SK-N-SH (cell line): ENCODE measurements around the gene TTC22. TPM values are rescaled to one million over a fixed set of nuclear protein-coding genes. Genes with fewer than 3 reads are reported as not detected.

Experiments
- CTCF ChIA-PET: fragments of 300-600, 350-600 bp; formaldehyde crosslinking; extraction: SDS; loops from one replicate; lab custom pipeline; 2021; lab: Yijun Ruan, JAX
- POLR2A ChIA-PET: fragments of 350-600 bp; sonication (Branson Sonifier 250); formaldehyde crosslinking; extraction: SDS; loops from one replicate; lab custom pipeline; 2020; ENCODE audit warnings: antibody characterized with exemption, inconsistent platforms; lab: Yijun Ruan, JAX
- DNase-seq: peaks from one replicate; pipeline ENCODE4 v3.0.0; 2012
- H2AFZ ChIP-seq: fragments of 200-600 bp; sonication (generic); 2 replicates; pipeline ENCODE4 v1.8.1; 2016; ENCODE audit warnings: antibody characterized with exemption, mild to moderate bottlenecking, low read depth
- H3F3A ChIP-seq: fragments of 200-600 bp; sonication (generic); replicated peaks from 2 replicates; pipeline ENCODE3; 2016; ENCODE audit warnings: antibody characterized with exemption, mild to moderate bottlenecking; ENCODE audit not compliant: insufficient read depth
- H3K27ac ChIP-seq, 2 experiments: fragments of 200-500 bp in 1 of 2; fragments of 200-600 bp in 1 of 2; sonication (Bioruptor generic) in 1 of 2; sonication (generic), shearing (Covaris generic) in 1 of 2; 2 replicates each; pipeline versions ENCODE4 v1.5.1 to v1.6.1; 2014 to 2016; ENCODE audit warnings: low read depth in 2 of 2, inconsistent platforms in 1 of 2, low read length in 1 of 2, mild to moderate bottlenecking in 1 of 2, mixed read lengths in 1 of 2
- H3K27me3 ChIP-seq: fragments of 200-600 bp; sonication (generic), shearing (Covaris generic); 2 replicates; pipeline ENCODE4 v1.6.1; 2016; ENCODE audit warnings: mixed run types; ENCODE audit not compliant: insufficient read depth
- H3K36me3 ChIP-seq, 2 experiments: fragments of 200-500 bp in 1 of 2; fragments of 200-600 bp in 1 of 2; sonication (Bioruptor generic) in 1 of 2; sonication (generic) in 1 of 2; replicated peaks in 1 of 2; 2 replicates each; pipeline versions ENCODE3 to v1.5.1; 2014 to 2016; ENCODE audit warnings: low read length in 1 of 2, mild to moderate bottlenecking in 1 of 2; ENCODE audit not compliant: insufficient read depth in 2 of 2, control insufficient read depth in 1 of 2
- H3K4me1 ChIP-seq, 2 experiments: fragments of 200-500 bp in 1 of 2; fragments of 200-600 bp in 1 of 2; sonication (Bioruptor generic) in 1 of 2; sonication (generic), shearing (Covaris generic) in 1 of 2; 2 replicates each; pipeline versions ENCODE4 v1.5.1 to v1.6.1; 2014 to 2016; ENCODE audit warnings: low read depth in 1 of 2, low read length in 1 of 2, mixed run types in 1 of 2; ENCODE audit not compliant: insufficient read depth in 2 of 2, control insufficient read depth in 1 of 2
- H3K4me2 ChIP-seq: fragments of 200-600 bp; sonication (generic), shearing (Covaris generic); 2 replicates; pipeline ENCODE4 v1.6.1; 2017; ENCODE audit warnings: mixed run types
- H3K4me3 ChIP-seq, 2 experiments: fragments of 200-500 bp in 1 of 2; fragments of 200-600 bp in 1 of 2; sonication (Bioruptor generic) in 1 of 2; sonication (generic), shearing (Covaris generic) in 1 of 2; 2 replicates each; pipeline versions ENCODE4 v1.5.1 to v1.8.1; 2014 to 2016; ENCODE audit warnings: low read depth in 2 of 2, inconsistent platforms in 1 of 2, low read length in 1 of 2, mild to moderate bottlenecking in 1 of 2, mixed read lengths in 1 of 2, moderate library complexity in 1 of 2
- H3K79me2 ChIP-seq: fragments of 200-600 bp; sonication (generic); 2 replicates; pipeline ENCODE4 v1.8.1; 2017; ENCODE audit warnings: mild to moderate bottlenecking; ENCODE audit not compliant: insufficient read depth
- H3K9ac ChIP-seq: fragments of 200-600 bp; sonication (generic); 2 replicates; pipeline ENCODE4 v1.6.1; 2017; ENCODE audit warnings: mixed run types
- H3K9me2 ChIP-seq: fragments of 200-600 bp; sonication (generic); 2 replicates; pipeline ENCODE4 v1.6.1; 2017; ENCODE audit warnings: mixed run types
- H3K9me3 ChIP-seq: fragments of 200-600 bp; sonication (generic); 2 replicates; pipeline ENCODE4 v1.6.1; 2017; ENCODE audit warnings: mixed run types, mild to moderate bottlenecking, moderate library complexity
- H4K20me1 ChIP-seq: fragments of 200-600 bp; sonication (generic); 2 replicates; pipeline ENCODE4 v1.6.1; 2017; ENCODE audit warnings: mild to moderate bottlenecking, mixed run types; ENCODE audit not compliant: insufficient read depth
- CHD2 ChIP-seq: fragments of 150-350 bp; IDR thresholded peaks from 2 replicates; pipeline ENCODE4 v1.6.1; 2018; ENCODE audit warnings: low read length; ENCODE audit not compliant: partially characterized antibody
- ELF1 ChIP-seq: IDR thresholded peaks from 2 replicates; pipeline ENCODE4 v1.4.0; 2012
- EP300 ChIP-seq, 2 experiments: IDR thresholded peaks; 2 replicates each; pipeline versions ENCODE4 v1.4.0 to v1.6.1; 2012; ENCODE audit warnings: borderline replicate concordance in 1 of 2, low read depth in 1 of 2, low read length in 1 of 2
- EZH2phosphoT487 ChIP-seq: fragments of 200-600 bp; sonication (generic); IDR thresholded peaks from 2 replicates; pipeline ENCODE4 v1.6.1; 2017; ENCODE audit warnings: low read depth, mixed run types, mild to moderate bottlenecking, antibody characterized with exemption, moderate library complexity, borderline replicate concordance
- FOSL2 ChIP-seq: IDR thresholded peaks from 2 replicates; pipeline ENCODE4 v1.4.0; 2012; ENCODE audit warnings: low read depth, mild to moderate bottlenecking, moderate library complexity, borderline replicate concordance
- FOXM1 ChIP-seq: IDR thresholded peaks from 2 replicates; pipeline ENCODE4 v1.4.0; 2012; ENCODE audit warnings: low read depth, mild to moderate bottlenecking
- GABPA ChIP-seq: IDR thresholded peaks from 2 replicates; pipeline ENCODE4 v1.4.0; 2012; ENCODE audit warnings: low read depth, mild to moderate bottlenecking
- IRF3 ChIP-seq: fragments of 150-350 bp; IDR thresholded peaks from 2 replicates; pipeline ENCODE4 v1.6.1; 2016; ENCODE audit warnings: mild to moderate bottlenecking, low read depth, low read length
- JUND ChIP-seq: IDR thresholded peaks from 2 replicates; pipeline ENCODE4 v1.4.0; 2012
- MXI1 ChIP-seq: IDR thresholded peaks from 2 replicates; pipeline ENCODE4 v1.6.1; 2012; ENCODE audit warnings: mild to moderate bottlenecking, low read depth, low read length, improper control_type of control experiment
- NFIC ChIP-seq: IDR thresholded peaks from 2 replicates; pipeline ENCODE4 v1.4.0; 2012; ENCODE audit warnings: borderline replicate concordance
- NRF1 ChIP-seq: IDR thresholded peaks from 2 replicates; pipeline ENCODE4 v1.6.1; 2012; ENCODE audit warnings: low read depth, mild to moderate bottlenecking, low read length
- POLR2AphosphoS5 ChIP-seq: IDR thresholded peaks from 2 replicates; pipeline ENCODE4 v1.6.1; 2012; ENCODE audit warnings: low read depth, low read length
- RAD21 ChIP-seq: IDR thresholded peaks from 2 replicates; pipeline ENCODE4 v1.6.1; 2012; ENCODE audit warnings: mild to moderate bottlenecking, low read length
- RCOR1 ChIP-seq: fragments of 150-350 bp; IDR thresholded peaks from 2 replicates; pipeline ENCODE4 v1.6.1; 2017; ENCODE audit warnings: antibody characterized with exemption, low read length
- RFX5 ChIP-seq: IDR thresholded peaks from 2 replicates; pipeline ENCODE4 v1.6.1; 2012; ENCODE audit warnings: mild to moderate bottlenecking, improper control_type of control experiment, low read length
- RXRA ChIP-seq: IDR thresholded peaks from 2 replicates; pipeline ENCODE4 v1.4.0; 2012; ENCODE audit warnings: low read depth, mild to moderate bottlenecking, borderline replicate concordance
- TAF1 ChIP-seq: IDR thresholded peaks from 2 replicates; pipeline ENCODE4 v1.6.1; 2012; ENCODE audit warnings: low read depth, mild to moderate bottlenecking, low read length, moderate library complexity, borderline replicate concordance
- TCF12 ChIP-seq: IDR thresholded peaks from 2 replicates; pipeline ENCODE4 v1.4.0; 2012
- YY1 ChIP-seq: IDR thresholded peaks from 2 replicates; pipeline ENCODE4 v1.4.0; 2012; ENCODE audit warnings: low read depth, mild to moderate bottlenecking
- ZBTB33 ChIP-seq: IDR thresholded peaks from 2 replicates; pipeline ENCODE4 v1.4.0; 2012; ENCODE audit warnings: low read depth, borderline replicate concordance
- WGBS: methylation state at CpG from one replicate; pipeline ENCODE4 v1.1.6; 2017; ENCODE audit warnings: low lambda C conversion rate; 5-methylcytosine and 5-hydroxymethylcytosine counted together
- polyA plus RNA-seq, 3 experiments: library from polyadenylated mRNA; depleted of rRNA; stranded (reverse); fragments of >200 nt; gene quantifications; 2 replicates each; pipeline ENCODE4 v1.2.3, GENCODE V29; 2012
- TF ChIP-seq, protein P1 (sequence below): IDR thresholded peaks from 2 replicates; pipeline ENCODE4; 2012

Gene TTC22
- polyA plus RNA-seq, 1 of the 3 experiments (the other 2 are of a cell fraction), result not detected

DNA sequence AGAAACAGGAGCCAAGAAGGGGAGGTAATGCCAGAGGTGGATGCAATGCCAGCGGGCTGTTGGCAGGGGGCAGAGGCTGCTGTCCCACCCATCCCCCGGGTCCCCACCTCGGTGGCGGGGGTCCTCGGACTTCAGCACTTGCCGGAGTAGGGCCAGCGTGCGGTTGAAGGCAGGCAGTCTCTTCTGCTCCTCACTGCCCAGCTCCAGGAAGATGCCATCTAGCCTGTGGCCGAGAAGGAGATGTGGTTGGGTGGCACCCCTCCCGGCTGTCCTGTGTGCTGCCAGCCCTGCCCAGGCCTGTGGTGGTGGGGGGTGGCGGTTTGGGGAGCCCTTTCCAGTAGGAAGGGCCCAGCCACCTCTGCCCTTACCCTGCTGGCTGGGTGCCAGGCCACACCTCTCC, 13.5 kb downstream of the TTC22 start:
- Histone ChIP-seq H4K20me1 (no peaks in the 10 kb centered on the region), H3K9ac (no peak overlapping the region), H2AFZ (no peak overlapping the region), H3K9me3 (no peaks in the 10 kb centered on the region), H3K4me3 (no peak overlapping the region), H3F3A (no peaks in the 10 kb centered on the region), H3K79me2 (no peaks in the 10 kb centered on the region), H3K4me1 (peaks cover 0 to 29% of the 10 kb centered on the region in 2 experiments; a peak in 1 of 4 replicates), H3K27me3 (no peaks in the 10 kb centered on the region), H3K27ac (no peak overlapping the region), H3K36me3 (no peaks in the 10 kb centered on the region), H3K9me2 (no peaks in the 10 kb centered on the region), H3K4me2 (no peak overlapping the region)
- no peak for TF ChIP-seq RAD21
- no peak for TF ChIP-seq ZBTB33
- TF ChIP-seq YY1, result no peak
- ChIA-PET CTCF (interaction anchor here (1.0 kb wide), 1 partner anchor 11 kb away, joined by 4 read pairs; no protein-coding TSS in a partner anchor), POLR2A (no interaction called here)
- WGBS, result 58% methylated on average over 4 of the region's 11 CpGs
- DNase-seq, result no peak

DNA sequence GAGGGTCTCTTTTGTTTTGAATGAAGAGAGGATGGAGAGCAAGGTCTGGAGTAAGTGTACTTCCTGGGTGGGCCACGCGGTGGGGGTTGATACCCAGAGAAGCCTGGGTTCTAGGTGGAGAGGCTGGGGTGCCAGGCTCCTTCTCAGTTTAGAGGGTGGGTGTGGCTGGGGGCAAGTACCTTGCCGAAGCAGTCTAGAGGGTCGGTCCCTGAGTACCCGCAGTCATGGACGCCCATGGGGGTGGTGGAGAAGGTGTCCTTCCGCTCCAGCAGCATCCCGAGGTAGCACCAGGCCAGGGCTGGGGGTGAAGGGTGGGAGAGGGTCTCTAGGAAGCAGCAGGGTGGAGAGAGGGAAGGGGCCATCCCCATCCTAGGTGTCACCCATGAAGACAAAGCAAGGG, 14.3 kb downstream of the TTC22 start:
- Histone ChIP-seq H3F3A (no peaks in the 10 kb centered on the region), H4K20me1 (no peaks in the 10 kb centered on the region)

DNA sequence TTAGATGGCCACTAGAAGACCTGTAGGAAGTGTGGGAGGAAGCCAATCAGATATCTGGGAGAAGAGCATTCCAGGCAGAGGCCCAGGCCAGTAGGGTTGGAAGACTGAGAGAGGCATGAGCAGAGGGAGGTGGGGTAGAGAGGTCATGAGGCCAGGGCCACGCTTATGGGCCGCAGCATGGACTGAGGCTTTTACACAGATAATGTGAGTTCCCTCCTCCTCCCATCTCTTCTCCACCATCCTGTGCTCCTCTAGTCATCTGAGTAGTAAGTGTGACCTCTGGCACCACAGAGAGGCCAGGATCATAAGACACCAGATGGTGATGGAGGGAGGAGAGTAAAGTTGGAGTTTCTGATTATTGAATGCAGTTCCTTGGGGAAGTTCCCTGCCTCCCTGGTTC, 17.1 kb downstream of the TTC22 start:
- Histone ChIP-seq H3K9me3 (no peaks in the 10 kb centered on the region), H3K79me2 (no peaks in the 10 kb centered on the region), H3K36me3 (no peaks in the 10 kb centered on the region), H3K4me3 (no peak overlapping the region), H3K27ac (no peak overlapping the region), H3K4me2 (no peak overlapping the region), H3F3A (no peaks in the 10 kb centered on the region), H3K4me1 (peaks cover 0 to 21% of the 10 kb centered on the region in 2 experiments; a peak in 1 of 4 replicates), H2AFZ (no peak overlapping the region), H3K9me2 (no peaks in the 10 kb centered on the region), H3K9ac (no peak overlapping the region), H4K20me1 (no peaks in the 10 kb centered on the region), H3K27me3 (no peaks in the 10 kb centered on the region)
- no peak for DNase-seq
- WGBS, result no CpG with 5 or more reads among the region's 2 CpGs
- no peak for TF ChIP-seq TCF12
- TF ChIP-seq RFX5, result no peak
- TF ChIP-seq, protein P1, sequence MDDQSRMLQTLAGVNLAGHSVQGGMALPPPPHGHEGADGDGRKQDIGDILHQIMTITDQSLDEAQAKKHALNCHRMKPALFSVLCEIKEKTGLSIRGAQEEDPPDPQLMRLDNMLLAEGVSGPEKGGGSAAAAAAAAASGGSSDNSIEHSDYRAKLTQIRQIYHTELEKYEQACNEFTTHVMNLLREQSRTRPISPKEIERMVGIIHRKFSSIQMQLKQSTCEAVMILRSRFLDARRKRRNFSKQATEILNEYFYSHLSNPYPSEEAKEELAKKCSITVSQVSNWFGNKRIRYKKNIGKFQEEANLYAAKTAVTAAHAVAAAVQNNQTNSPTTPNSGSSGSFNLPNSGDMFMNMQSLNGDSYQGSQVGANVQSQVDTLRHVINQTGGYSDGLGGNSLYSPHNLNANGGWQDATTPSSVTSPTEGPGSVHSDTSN, result no peak
- TF ChIP-seq ELF1, result no peak
- TF ChIP-seq FOSL2, result no peak
- no peak for TF ChIP-seq MXI1
- TF ChIP-seq EZH2phosphoT487, result no peak
- no peak for TF ChIP-seq RXRA
- no peak for TF ChIP-seq GABPA
- TF ChIP-seq CHD2, result no peak
- no peak for TF ChIP-seq IRF3
- CTCF ChIA-PET, result no interaction called here
- POLR2A ChIA-PET, result no interaction called here

More for the DNA sequence above, 14.3 kb downstream of the TTC22 start:
- TF ChIP-seq ELF1 (no peak), RCOR1 (no peak), CHD2 (no peak), GABPA (no peak), EP300 (IDR thresholded peaks at IDR 0.05; ENCODE audit: borderline replicate concordance in 1 of 2, low read depth in 1 of 2, low read length in 1 of 2) (no peak), RXRA (no peak), FOXM1 (no peak), JUND (no peak), POLR2AphosphoS5 (no peak), YY1 (no peak), TAF1 (no peak), NFIC (no peak), NRF1 (no peak)
- TF ChIP-seq, all 33 proteins: peak for 0
- POLR2A ChIA-PET, result no interaction called here
- Histone ChIP-seq H3K79me2 (no peaks in the 10 kb centered on the region), H3K9ac (no peak overlapping the region), H3K36me3 (no peaks in the 10 kb centered on the region), H3K9me2 (no peaks in the 10 kb centered on the region), H3K9me3 (no peaks in the 10 kb centered on the region), H3K27me3 (no peaks in the 10 kb centered on the region), H2AFZ (no peak overlapping the region), H3K4me1 (peaks cover 0 to 23% of the 10 kb centered on the region in 2 experiments; a peak in 1 of 4 replicates), H3K4me2 (no peak overlapping the region), H3K27ac (no peak overlapping the region), H3K4me3 (no peak overlapping the region)
- WGBS, result 66% methylated on average over 7 of the region's 8 CpGs
- CTCF ChIA-PET, result interaction anchor here (1.0 to 1.3 kb wide), 2 partner anchors 10 to 17 kb away, joined by 4 read pairs; no protein-coding TSS in a partner anchor
- no peak for DNase-seq
